Stimulated activated CD8-positive, alpha-beta memory T cell treated with anti-CD3 and anti-CD28 coated beads, Interleukin-7, amount 100 ng/mL, for 4 hours (primary cell): ENCODE measurements around the gene ZNF135.

Experiments
- DNase-seq, 2 donors: peaks; one replicate each; pipeline ENCODE4 v3.0.0-alpha.2; 2020; ENCODE audit warnings: low read depth in 2 of 2

The ZNF135 gene

GRCh38 chr19:58059003-58059670 is at the start of gene ZNF135:
Gene ZNF135, plus strand, starts transcription at chr19:58059282. Its CDS starts 721 bp downstream, at chr19:58060003.
- peak; percentile 38 to 65 for DNase-seq

- no peak for DNase-seq
These were observed 49.8 kb upstream of the ZNF135 start for GRCh38 chr19:58009301-58009665.

- DNase-seq: peak in 1 of 2 donors; percentile 50
These were observed 49.3 kb upstream of the ZNF135 start for GRCh38 chr19:58009666-58010301.

GRCh38 chr19:58010507-58010906 is 48.6 kb upstream of the ZNF135 start:
- no peak for DNase-seq

GRCh38 chr19:58014141-58014540 is 44.9 kb upstream of the ZNF135 start:
- no peak for DNase-seq

- DNase-seq: no peak
These were observed 39.0 kb upstream of the ZNF135 start for GRCh38 chr19:58020129-58020528.

- peak in 1 of 2 donors; percentile 8 for DNase-seq
These were observed 37.4 kb upstream of the ZNF135 start for GRCh38 chr19:58021541-58022282.

- DNase-seq: no peak
These were observed 36.8 kb upstream of the ZNF135 start for GRCh38 chr19:58022283-58022660.

- DNase-seq: no peak
These were observed 34.4 kb upstream of the ZNF135 start for GRCh38 chr19:58024661-58025060.

GRCh38 chr19:58033741-58034476 is 25.2 kb upstream of the ZNF135 start, which contains the start of gene ZSCAN1:
Gene ZSCAN1, plus strand, starts transcription at chr19:58034025. Its CDS starts 3,812 bp downstream, at chr19:58037837.
- peak; percentile 1 to 37 for DNase-seq

GRCh38 chr19:58034477-58034793 is 24.6 kb upstream of the ZNF135 start:
- DNase-seq: no peak

GRCh38 chr19:58035863-58036262 is 23.2 kb upstream of the ZNF135 start:
- no peak for DNase-seq

GRCh38 chr19:58037927-58038687 is 21.0 kb upstream of the ZNF135 start:
- DNase-seq: no peak

GRCh38 chr19:58038688-58039204 is 20.3 kb upstream of the ZNF135 start:
- DNase-seq: no peak

GRCh38 chr19:58040751-58041525 is 18.1 kb upstream of the ZNF135 start:
- DNase-seq: no peak

- no peak for DNase-seq
These were observed 16.4 kb upstream of the ZNF135 start for GRCh38 chr19:58042495-58043340.

GRCh38 chr19:58044391-58044790 is 14.7 kb upstream of the ZNF135 start:
- no peak for DNase-seq

GRCh38 chr19:58044886-58045285 is 14.2 kb upstream of the ZNF135 start:
- no peak for DNase-seq

- no peak for DNase-seq
These were observed 13.6 kb upstream of the ZNF135 start for GRCh38 chr19:58045411-58046050.
